DMS153 (cell line): Measurements from ENCODE around the gene ANKDD1A.

Experiments
- DNase-seq: peaks from one replicate; lab custom pipeline; 2025; lab: John Stamatoyannopoulos, UW

The ANKDD1A gene

DNA sequence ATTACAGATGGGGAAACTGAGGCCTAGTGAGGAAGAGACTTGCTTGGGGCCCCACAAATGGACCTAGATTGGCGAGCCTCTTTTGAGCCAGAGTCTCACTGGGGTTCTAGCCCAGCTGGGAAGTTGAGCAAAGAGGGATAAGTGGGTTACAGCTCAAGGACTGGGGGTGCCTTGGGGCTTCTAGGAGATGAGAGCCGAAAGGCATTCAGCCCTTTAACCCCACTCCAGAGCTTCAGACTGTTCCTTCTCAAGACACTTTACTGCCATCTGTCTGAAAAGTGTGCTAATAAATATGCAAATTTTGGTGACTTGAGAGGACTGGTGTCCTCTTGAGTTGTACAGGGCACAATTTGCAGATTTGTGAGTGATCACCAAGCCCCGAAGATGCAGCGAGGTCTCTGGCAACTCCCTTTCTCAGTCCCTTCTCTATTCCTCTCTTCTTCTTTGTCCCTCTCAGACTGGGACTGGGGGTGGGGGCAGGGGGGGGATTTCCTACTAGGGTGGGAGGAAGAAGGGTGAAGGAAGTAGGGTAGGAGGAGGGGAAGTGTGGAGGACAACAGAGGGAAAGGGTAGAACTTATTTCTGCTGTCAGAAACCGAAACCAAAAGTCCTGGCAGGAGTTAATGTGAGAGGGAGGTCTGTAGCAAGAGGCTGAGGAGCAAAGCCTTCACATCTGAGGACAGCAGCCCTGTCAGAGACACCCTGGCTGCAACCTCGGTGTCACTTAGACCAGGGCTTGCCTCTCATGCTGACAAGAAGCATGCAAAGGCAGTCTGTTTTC, 16.2 kb upstream of the ANKDD1A start:
- no peak for DNase-seq

DNA sequence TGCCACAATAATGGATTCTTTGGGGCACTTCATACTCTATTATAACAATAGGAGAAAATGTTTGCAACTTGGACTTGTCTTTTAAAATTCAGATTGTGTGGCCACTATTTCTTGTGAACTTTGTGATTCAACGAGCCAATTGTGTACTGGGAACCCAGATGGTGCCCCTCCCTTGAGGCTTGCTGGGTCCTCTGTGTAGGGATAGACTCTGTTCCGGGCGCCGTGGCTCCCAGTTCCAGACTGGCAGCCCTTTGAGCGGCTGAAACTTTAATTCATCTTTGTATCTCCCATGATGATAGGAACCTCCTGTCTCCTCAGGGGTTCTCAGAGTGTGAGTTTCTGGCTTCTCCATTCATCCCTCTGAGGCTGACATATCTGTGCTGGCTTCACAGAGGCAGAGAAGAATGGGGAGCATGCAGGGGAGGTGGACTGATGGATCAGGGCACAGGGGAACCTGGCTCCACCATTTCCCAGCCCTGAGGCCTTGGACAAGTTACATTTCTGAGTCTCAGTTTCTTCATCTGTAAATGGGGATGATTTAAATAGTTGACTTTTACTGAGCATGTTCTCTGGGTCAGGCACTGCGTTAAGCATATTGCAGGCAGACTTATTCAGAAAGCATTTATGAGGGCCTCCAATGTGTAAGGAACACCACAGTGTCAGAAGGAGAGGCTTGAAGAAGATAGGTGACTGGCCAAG, 15.2 kb upstream of the ANKDD1A start:
- no peak for DNase-seq

DNA sequence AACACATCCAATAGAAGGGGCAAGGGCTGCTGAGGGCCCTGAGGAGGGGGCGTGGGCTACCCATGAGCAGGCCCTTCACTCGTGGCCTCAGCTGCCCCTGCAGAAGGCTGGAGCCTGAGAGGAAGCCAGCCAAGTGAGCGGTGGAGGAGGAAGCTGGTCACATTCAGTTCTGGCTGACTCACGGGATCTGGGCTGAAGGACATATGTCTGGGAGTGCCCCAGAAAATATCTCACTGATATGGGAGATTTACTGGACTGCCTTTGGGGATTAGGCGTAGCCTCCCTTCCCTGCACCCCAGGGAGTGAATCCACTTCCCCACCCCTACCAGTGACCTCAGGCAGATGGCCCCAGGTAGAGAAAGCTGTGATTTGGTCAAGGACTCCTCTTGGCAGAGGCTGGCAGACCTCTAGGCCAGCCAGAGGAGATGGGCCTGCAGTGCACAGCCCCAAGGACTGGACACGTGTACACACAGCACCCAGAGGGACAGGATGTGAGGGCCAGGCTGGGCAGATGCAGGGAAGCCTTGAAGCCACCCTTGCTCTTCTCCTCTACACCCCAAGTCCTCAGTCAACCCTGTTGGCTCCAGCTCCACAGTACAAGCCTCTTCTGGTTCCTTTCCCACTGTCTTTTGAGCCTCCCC, 14.2 kb upstream of the ANKDD1A start:
- DNase-seq: no peak

- DNase-seq: no peak
These were observed 13.3 kb upstream of the ANKDD1A start for GRCh38 chr15:64898406-64898805.

GRCh38 chr15:64901141-64901540, 10.6 kb upstream of the ANKDD1A start:
- no peak for DNase-seq

GRCh38 chr15:64901914-64902313, 9.8 kb upstream of the ANKDD1A start:
- DNase-seq: no peak

GRCh38 chr15:64902863-64903262, 8.8 kb upstream of the ANKDD1A start:
- no peak for DNase-seq

GRCh38 chr15:64903326-64903950, 8.3 kb upstream of the ANKDD1A start:
- DNase-seq: no peak

DNA sequence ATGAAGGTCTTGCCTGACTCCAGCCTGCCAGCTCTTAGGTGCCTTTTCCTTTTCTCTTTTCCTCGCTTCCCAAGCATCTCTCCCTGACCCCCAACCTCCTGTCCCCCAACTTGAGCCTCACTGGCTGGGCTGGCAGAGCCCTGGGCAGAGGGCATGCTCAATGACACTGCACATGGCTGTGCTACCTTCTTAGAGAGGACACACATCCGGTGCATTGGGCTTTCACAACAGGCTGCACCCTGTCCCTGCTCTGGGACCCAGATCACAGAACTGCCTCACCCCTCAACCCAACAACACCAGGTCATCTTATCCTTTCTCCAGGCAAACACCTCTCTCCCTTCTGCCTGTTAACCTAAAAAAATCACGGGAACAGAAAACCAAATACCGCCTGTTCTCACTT, 7.5 kb upstream of the ANKDD1A start:
- no peak for DNase-seq

GRCh38 chr15:64905119-64905831, 6.4 kb upstream of the ANKDD1A start:
- no peak for DNase-seq

GRCh38 chr15:64905941-64906340, 5.8 kb upstream of the ANKDD1A start:
- no peak for DNase-seq

DNA sequence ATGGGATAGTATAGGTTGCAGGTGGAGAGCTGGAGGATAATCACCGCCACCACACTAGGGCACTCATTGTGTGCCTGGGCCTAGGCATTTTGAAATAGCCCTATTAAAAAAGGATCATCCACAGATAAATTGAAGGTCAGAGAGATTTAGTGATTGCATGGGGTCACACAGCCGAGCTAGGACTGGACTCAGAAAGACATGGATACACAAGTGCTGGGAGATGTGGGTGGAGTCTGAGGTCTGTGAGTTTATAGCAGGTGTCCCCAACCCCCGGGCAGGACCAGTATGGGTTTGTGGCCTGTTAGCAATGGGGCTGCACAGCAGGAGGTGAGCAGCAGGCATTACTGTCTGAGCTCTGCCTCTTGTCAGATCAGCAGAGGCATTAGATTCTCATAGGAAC, 5.3 kb upstream of the ANKDD1A start:
- no peak for DNase-seq

GRCh38 chr15:64907991-64908390, 3.7 kb upstream of the ANKDD1A start:
- no peak for DNase-seq

GRCh38 chr15:64909546-64909945, 2.2 kb upstream of the ANKDD1A start:
- DNase-seq: no peak

GRCh38 chr15:64912379-64913325, 950 bp downstream of the ANKDD1A start:
- no peak for DNase-seq

DNA sequence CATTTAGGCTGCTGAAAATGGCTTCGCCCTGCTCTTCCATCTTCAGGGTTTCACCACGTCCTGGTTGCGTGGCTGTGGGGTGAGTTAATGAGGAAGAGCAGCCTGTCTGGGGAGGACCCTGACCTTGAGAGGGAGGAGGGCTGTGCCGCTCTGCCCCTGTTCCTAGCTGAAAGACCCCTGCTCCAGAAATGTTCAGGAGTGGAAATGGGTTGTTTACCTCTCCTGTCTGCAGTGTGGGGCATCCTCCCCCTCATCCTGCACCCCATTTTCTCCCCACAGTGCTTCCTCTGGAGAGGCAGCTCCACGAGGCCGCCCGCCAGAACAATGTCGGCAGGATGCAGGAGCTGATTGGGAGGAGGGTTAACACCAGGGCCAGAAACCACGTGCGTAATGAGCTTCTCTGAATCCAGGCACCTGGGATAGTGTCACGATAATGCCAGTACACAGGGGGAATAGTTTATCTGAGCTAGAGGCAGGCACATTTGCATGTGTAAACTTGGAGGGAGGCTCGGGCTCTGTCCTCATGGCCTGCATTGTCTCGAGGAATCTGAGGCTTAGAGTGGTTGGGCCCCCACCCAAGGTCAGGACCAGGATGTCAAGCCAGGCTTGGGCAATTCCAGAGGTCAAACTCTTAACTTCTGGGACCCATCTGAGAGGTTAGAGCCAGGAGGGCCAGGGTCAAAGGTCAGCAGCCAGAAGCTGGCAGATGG, 4.0 kb downstream of the ANKDD1A start:
- no peak for DNase-seq

DNA sequence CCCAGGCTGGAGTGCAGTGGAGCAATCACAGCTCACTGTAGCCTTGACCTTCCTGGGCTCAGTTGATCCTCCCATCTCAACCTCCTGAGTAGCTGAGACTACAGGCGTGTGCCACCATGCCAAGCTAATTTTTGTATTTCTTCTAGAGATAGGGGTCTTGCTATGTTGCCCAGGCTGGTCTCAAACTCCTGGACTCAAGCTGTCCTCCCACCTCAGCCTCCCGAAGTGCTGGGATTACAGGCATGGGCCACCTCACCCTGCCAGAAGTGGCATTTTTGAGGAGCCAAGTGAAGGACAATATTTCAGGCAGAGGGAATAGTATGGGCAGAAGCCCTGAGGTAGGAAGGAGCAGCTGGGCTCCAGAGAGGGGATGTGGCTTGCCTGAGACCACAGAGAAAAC, 4.7 kb downstream of the ANKDD1A start:
- DNase-seq: no peak

DNA sequence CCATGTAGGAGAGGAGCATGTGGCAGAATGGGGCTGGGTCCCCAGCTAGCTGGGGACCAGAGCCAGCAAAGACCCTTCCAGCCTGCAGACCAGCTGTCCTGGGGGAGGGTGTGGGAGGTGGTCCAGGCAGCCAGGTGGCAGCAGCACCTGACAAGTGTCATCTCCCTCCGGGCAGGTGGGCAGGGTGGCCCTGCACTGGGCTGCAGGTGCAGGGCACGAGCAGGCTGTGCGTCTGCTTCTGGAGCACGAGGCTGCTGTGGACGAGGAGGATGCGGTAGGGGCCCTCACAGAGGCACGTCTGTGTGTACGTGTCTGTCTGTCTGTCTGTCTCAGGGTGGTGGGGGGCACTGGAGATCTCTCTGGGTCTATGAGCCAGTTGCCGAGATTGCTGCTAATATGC, 5.5 kb downstream of the ANKDD1A start:
- no peak for DNase-seq

DNA sequence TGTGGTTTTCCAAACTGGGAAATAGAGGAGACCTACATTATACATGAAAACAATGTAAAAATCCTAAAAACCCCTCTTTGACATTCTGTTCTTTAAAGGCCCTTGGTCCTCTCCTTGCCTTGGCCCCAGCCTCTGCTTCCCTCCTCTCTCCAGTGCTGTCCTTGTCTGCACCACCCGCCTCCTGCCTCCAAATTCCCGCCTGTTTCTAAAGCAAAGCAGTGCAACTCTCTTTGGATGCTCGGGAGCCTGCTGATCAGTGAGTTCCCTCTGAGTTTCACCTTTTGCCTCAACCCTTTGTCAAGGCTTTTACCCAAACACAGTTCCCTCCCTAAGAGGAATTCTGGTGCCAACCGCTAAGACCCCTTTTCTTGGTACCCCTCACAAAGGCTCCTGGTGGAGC, 8.0 kb downstream of the ANKDD1A start:
- no peak for DNase-seq

GRCh38 chr15:64921711-64922110, 10.0 kb downstream of the ANKDD1A start:
- no peak for DNase-seq
